Keratinocyte (primary cell): ENCODE data around the gene MOV10L1.

Source experiments
- CTCF ChIP-seq, 3 experiments: IDR thresholded peaks in 1 of 3; conservative IDR thresholded peaks in 1 of 3; optimal IDR thresholded peaks in 1 of 3; 2 replicates in 2 of 3; 3 replicates in 1 of 3; pipeline versions ENCODE3 to v1.5.1; 2011; ENCODE audit warnings: low read length in 3 of 3, mild to moderate bottlenecking in 3 of 3, moderate library complexity in 2 of 3, control low read depth in 1 of 3, inconsistent platforms in 1 of 3; ENCODE audit not compliant: insufficient read depth in 2 of 3; ENCODE audit errors: extremely low read depth in 1 of 3
- EZH2 ChIP-seq: IDR thresholded peaks from one replicate; pipeline ENCODE4 v1.6.1; 2012; ENCODE audit warnings: inconsistent platforms, mild to moderate bottlenecking, low read length, moderate library complexity

GRCh38 chr22:50045211-50046018, 44.4 kb upstream of the MOV10L1 start:
- TF ChIP-seq EZH2, result no peak
- TF ChIP-seq CTCF (optimal IDR thresholded peaks at IDR 0.05 in 1 of 3, IDR thresholded peaks at IDR 0.05 in 1 of 3, conservative IDR thresholded peaks at IDR 0.05 in 1 of 3; ENCODE audit: extremely low read depth in 1 of 3, insufficient read depth in 2 of 3, low read length in 3 of 3), result no peak
